ENCODE measurements around the gene PPP1R14D. TPM values are rescaled to one million over a fixed set of nuclear protein-coding genes. Genes with fewer than 3 reads are reported as not detected.

PPP1R14D gene
- total RNA-seq, 3 donors from 2014 or later, result 57.5 to 186 (median 154) TPM

GRCh38 chr15:40850576-40851112 lies 22.1 kb upstream of the PPP1R14D start:
- peak in 2 of 3 donors; percentile 35 to 37 for DNase-seq
- Histone ChIP-seq H3K4me3 (no peak overlapping the region), H3K9me3 (no peaks in the 10 kb centered on the region), H3K36me3 (ENCODE audit: low read depth) (peaks cover 3% of the 10 kb centered on the region), H3K4me1 (ENCODE audit: low read depth) (peaks cover 26% of the 10 kb centered on the region)
- ATAC-seq, result no peak
- intact Hi-C loops (cut with DNase I, micrococcal nuclease), result no loop called here
- TF ChIP-seq CTCF (IDR thresholded peaks at IDR 0.05), result no peak

- Histone ChIP-seq H3K36me3 (ENCODE audit: low read depth) (no peaks in the 10 kb centered on the region), H3K4me3 (no peak overlapping the region), H3K4me1 (ENCODE audit: low read depth) (peaks cover 24% of the 10 kb centered on the region), H3K9me3 (no peaks in the 10 kb centered on the region)
- intact Hi-C loops (cut with DNase I, micrococcal nuclease), result no loop called here
- ATAC-seq, result peak; percentile 73
- DNase-seq, result peak; percentile 83 to 95 (median 87)
- TF ChIP-seq CTCF (IDR thresholded peaks at IDR 0.05), result no peak
Observed at GRCh38 chr15:40847223-40847961, 18.9 kb upstream of the PPP1R14D start.

GRCh38 chr15:40846841-40847222 lies 18.3 kb upstream of the PPP1R14D start:
- Histone ChIP-seq H3K36me3 (ENCODE audit: low read depth) (no peaks in the 10 kb centered on the region), H3K9me3 (no peaks in the 10 kb centered on the region), H3K4me1 (ENCODE audit: low read depth) (peaks cover 20% of the 10 kb centered on the region), H3K4me3 (no peak overlapping the region)
- intact Hi-C loops (cut with DNase I, micrococcal nuclease), result no loop called here
- TF ChIP-seq CTCF (IDR thresholded peaks at IDR 0.05), result no peak
- ATAC-seq (peak; percentile 37), DNase-seq (peak in 1 of 3 donors; percentile 51)

- H3K4me3 ChIP-seq, result peak overlapping the region; percentile 65
- no peaks in the 10 kb centered on the region for H3K36me3 ChIP-seq (ENCODE audit: low read depth)
- H3K4me1 ChIP-seq (ENCODE audit: low read depth), result peaks cover 15% of the 10 kb centered on the region
- intact Hi-C loops (cut with DNase I, micrococcal nuclease), result no loop called here
- DNase-seq, result peak; percentile 80 to 89 (median 86)
- no peaks in the 10 kb centered on the region for H3K9me3 ChIP-seq
- ATAC-seq, result peak; percentile 77
- no peak for TF ChIP-seq CTCF (IDR thresholded peaks at IDR 0.05)
Observed at GRCh38 chr15:40845511-40846284, 17.2 kb upstream of the PPP1R14D start.

GRCh38 chr15:40845036-40845435 lies 16.5 kb upstream of the PPP1R14D start:
- no peaks in the 10 kb centered on the region for H3K36me3 ChIP-seq (ENCODE audit: low read depth)
- ATAC-seq (no peak), DNase-seq (no peak)
- no peaks in the 10 kb centered on the region for H3K9me3 ChIP-seq
- intact Hi-C loops (cut with DNase I, micrococcal nuclease), result no loop called here
- no peak for TF ChIP-seq CTCF (IDR thresholded peaks at IDR 0.05)
- H3K4me3 ChIP-seq, result peak overlapping the region; percentile 65
- peaks cover 11% of the 10 kb centered on the region for H3K4me1 ChIP-seq (ENCODE audit: low read depth)
